Cortex of kidney (tissue), 1 donor: Measurements from ENCODE around the gene ZNF80.
"Not testable (repeated sequence)": the region's sequence is repeated elsewhere in the genome, so short reads cannot be mapped to it uniquely, and the experiment has no call there.

ENCODE experiments used
- DNase-seq: peaks from one replicate; lab custom pipeline; 2025; lab: John Stamatoyannopoulos, UW

ZNF80 gene

DNA sequence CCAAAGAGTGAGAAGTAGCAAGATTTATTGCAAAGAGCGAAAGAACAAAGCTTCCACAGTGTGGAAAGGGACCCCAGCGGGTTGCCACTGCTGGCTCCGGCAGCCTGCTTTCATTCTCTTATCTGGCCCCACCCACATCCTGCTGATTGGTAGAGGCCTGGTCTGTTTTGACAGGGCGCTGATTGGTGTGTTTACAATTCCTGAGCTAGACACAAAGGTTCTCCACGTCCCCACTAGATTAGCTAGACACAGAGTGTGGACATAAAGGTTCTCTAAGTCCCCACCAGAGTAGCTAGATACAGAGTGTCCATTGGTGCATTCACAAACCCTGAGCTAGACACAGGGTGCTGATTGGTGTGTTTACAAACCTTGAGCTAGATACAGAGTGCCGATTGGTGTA, at the start of gene ZNF80:
Gene ZNF80, minus strand, starts transcription at position 101 of the 400 bp plus-strand sequence. CDS start 504 bp downstream, outside the sequence.
- not testable (repeated sequence) for DNase-seq

DNA sequence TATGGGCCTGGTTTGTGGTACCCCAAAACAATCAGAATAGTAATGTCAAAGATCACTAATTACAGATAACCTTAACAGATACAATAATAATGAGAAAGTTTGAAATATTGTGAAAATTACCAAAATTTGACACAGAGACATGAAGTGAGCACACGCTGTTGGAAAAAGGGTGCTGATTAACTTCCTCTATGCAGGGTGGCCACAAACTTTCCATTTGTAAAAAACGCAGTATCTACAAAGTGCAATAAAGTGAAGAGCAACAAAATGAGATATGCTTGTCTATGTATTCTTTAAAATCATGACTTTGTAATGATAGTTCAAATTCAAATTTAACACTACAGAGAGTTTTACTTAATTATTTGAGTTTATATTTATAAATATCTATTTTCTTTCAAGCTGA, 48.9 kb upstream of the ZNF80 start:
- DNase-seq: no peak

DNA sequence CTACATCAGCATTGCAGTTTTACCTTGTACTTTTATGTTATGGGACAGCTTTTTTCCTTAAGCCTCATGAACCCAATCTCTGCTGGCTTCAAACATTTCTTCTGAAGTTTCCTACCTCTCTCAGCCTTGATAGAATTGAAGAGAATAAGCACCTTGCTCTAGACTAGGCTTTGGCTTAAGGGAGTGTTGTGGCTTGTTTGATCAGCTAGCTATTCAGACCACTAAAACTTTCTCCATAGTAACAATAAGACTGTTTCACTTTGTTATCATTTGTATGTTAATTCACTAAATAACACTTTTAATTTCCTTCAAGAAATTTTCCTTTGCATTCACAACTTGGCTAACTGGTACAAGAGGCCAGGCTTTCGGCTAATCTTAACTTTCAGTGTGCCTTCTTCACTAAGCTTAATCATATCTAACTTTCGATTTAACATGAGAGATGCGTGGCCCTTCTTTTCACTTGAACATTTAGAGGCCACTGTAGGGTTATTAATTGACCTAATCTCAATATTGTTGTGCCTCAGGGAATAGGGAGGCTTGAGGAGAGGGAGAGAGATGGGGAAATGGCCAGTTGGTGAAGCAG, 48.4 kb upstream of the ZNF80 start:
- DNase-seq: no peak

DNA sequence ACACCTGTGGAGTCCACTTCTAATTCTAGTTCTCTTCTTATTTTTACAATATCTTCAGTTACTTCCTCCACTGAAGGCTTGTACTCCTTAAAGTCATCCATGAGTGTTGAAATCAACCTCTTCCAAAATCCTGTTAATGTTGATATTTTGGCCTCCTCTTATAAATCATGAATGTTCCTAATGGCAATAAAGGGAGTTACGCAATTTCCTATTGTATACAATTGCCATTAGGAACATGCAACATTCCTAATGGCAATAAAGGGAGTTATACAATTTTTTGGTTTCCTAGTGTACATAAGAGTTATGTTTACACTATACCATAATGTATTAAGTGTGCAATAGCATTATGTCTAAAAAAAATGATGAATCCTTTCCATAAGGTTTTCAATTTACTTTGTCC, 47.3 kb upstream of the ZNF80 start:
- DNase-seq: no peak

DNA sequence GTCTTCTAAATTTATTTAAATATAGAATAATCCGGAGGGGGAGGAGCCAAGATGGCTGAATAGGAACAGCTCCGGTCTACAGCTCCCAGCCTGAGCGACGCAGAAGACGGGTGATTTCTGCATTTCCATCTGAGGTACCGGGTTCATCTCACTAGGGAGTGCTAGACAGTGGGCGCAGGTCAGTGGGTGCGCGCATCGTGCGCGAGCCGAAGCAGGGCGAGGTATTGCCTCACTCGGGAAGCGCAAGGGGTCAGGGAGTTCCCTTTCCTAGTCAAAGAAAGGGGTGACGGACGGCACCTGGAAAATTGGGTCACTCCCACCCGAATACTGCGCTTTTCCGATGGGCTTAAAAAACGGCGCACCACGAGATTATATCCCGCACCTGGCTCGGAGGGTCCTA, 39.5 kb upstream of the ZNF80 start:
- DNase-seq: not testable (repeated sequence)

DNA sequence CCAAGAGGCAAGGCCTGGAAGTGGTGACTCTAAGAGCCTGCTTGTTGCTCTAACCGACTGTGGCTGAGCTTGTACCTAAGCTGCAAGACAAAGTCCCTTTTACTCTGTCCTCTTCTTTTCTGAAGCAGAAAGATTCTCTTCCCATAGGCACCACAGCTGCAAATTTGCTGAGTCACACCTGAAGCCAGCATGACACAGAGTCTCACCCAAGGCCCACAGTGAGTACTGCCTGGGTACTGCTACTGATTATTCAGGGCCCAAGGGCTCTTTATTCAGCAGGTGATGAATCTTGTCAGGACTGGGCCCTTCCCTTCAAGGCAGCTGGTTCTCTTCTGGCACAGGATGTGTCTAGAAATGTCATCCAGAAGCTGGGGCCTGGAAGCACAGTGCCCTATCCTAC, 37.6 kb upstream of the ZNF80 start:
- no peak for DNase-seq

DNA sequence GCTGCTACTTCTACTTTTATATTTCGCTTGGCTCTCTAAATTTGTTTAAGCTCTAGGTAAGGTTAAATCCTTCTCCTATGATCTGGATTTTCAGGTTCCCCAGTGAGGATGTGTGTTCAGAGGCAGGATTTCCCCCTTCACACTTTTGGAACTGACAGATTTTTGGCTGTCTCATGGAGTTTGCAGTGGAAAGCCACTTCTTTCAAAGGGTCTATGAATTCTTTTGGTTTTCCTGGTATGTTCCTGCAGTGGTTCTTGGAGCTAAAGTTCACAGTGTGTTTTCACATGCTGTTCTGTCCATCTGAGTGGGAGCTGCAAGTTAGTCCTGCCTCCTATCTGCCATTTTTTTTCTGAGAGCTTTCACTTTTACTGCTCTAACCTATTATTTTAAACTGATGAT, 34.9 kb upstream of the ZNF80 start:
- no peak for DNase-seq

DNA sequence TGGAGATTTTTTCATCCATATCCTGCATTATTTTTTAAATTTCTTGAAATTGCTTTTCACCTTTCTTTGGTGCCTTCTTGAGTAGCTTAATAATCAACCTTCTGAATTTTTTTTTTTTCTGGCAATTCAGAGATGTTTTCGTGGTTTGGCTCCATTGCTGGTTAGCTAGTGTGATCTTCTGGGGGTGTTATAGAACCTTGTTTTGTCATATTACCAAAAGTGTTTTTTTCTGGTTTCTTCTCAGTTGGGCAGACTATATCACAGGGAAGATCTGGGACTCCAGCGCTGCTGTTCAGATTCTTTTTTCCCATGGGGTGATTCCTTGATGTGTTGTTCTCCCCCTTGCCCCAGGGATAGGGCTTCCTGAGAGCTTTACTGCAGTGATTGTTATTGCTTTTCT, 32.6 kb upstream of the ZNF80 start:
- no peak for DNase-seq

DNA sequence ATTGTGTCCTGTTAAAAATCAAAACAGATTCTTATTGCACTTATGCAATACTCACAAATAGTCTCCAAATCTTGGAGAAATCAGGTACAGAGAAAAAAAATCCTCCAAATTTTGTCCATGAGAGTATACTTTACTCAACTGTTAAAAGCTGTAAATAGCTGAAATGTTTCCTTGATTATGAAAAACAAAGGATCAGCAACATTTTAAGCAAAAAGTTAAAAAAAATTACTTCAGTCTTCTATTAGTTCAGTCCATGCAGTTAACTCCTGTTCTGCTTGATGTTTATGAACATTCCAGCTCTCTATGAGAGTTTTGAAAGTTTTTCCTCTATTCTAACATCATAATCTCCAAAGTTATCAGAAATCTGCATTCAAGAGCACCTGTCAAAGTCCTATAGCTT, 22.8 kb upstream of the ZNF80 start:
- no peak for DNase-seq

DNA sequence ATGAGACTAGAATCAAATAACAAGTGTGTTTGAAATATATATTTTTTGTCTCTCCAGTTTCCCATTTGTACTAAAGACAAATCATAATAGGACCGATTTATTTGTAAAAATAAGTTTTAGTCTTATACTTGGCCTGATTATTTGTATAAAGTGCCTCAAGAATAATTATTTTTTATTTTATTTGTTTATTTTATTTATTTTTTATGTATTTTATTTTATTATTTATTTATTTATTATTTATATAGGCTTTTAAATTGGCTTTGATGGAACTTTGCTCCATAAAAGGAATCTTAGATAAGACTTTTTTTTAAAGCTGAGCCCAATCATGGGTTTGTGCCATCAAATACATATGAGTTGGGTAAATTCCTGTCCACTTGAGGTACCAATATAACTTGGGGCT, 22.2 kb upstream of the ZNF80 start:
- DNase-seq: no peak

DNA sequence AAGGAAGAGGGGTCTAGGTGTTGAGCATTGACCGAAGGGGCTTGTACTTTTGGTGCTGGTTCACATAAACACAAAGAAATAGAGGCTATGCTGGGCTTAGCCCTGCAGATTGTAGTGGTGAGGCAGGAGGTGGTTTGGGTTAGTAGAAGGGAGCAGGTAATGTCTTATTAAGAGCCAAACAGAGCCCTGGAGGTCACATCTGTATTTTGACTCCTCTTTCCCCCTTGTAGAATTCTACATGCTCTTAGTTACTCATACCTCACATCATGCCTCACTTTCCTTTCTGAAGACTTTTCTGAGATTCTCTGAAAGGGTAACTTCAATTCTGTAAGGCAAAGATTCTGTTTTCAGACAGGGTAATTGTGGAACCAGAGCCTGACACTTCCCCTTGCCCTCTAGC, 16.1 kb upstream of the ZNF80 start:
- DNase-seq: no peak

DNA sequence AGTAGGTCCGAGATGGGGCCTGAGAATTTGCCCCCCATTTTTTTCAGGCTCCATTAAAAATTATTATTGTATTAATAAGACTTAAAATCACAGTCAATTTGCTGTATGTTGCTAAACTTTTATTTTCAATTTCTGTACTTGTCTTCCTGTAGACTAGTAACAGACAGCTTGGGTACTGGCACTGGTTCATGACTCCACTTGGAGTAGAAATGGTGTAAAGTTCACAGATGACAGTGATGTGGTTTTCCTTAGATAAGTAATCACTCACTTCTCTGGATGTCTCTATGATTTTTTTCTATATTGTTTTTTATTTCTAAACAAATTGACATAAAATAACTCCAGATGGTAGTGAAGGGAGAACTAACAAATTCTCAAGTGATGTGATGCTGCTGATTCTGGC, 15.6 kb upstream of the ZNF80 start:
- DNase-seq: no peak

DNA sequence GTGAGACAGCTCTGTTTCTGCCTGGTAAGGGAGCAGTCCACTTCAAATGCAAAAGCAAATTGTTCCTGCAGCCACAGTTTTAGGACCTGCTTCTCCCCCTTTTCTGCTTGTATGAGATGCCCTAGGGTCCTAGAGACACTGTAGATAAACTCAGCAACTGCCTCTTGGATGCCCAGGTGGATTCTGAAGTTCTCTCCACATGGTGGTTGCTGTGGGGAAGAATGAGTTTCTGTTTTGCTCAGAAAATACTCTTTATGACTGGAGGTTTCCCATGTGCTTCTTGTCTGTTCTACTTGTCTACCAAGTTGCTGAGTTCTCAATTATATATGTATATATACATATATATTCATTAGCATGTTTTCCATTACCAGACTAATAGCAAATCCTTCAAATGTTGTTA, 5.6 kb upstream of the ZNF80 start:
- no peak for DNase-seq

DNA sequence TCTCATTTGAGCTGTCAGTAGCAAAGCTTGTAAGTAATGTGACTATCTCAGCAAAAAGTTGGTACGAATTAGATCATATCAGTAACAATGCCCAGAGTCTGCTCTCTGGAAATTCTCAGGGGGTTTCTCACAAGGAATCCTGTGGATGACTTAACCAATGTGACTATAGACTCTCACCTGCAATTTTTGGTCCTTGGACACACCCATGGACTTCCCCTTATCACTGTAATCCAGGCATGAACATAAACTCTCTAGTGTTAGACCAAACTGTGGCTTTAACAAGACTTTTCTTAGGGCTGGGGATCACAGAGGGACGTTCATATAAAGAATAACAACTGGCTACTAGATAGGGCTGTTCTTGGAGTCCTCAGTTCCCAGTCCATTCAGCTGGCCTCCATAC, 3.9 kb upstream of the ZNF80 start:
- DNase-seq: no peak

DNA sequence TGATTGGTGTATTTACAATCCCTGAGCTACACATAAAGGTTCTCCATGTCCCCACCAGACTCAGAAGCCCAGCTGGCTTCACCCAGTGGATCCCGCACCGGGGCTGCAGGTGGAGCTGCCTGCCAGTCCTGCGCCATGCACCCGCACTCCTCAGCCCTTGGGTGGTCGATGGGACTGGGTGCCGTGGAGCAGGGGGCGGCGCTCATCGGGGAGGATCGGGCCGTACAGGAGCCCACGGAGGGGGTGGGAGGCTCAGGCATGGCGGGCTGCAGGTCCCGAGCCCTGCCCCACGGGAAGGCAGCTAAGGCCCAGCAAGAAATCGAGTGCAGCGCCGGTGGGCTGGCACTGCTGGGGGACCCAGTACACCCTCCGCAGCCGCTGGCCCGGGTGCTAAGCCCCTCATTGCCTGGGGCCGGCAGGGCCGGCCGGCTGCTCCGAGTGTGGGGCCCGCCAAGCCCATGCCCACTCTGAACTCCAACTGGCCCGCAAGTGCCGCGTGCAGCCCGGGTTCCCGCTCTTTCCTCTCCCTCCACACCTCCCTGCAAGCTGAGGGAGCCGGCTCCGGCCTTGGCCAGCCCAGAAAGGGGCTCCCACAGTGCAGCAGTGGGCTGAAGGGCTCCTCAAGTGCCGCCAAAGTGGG, 888 bp upstream of the ZNF80 start:
- DNase-seq: not testable (repeated sequence)

DNA sequence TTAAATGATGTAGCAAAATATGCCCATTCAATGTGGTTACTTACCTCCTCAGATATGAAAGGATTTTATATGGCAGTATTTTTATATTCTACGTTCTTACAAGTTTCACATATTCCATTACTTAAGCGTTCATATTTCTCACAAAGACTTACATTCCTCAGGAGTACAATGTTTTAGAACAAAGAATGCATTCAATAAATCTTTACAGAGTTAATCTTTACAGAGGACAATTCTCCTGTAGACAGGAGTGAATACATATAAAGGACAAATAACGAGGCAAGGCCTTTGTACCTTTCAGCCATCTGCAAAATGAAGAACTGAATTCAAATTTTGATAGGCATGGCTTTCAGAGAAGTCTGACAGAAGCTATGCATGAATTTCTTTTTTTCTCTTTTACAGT, 1.9 kb downstream of the ZNF80 start:
- DNase-seq: no peak

DNA sequence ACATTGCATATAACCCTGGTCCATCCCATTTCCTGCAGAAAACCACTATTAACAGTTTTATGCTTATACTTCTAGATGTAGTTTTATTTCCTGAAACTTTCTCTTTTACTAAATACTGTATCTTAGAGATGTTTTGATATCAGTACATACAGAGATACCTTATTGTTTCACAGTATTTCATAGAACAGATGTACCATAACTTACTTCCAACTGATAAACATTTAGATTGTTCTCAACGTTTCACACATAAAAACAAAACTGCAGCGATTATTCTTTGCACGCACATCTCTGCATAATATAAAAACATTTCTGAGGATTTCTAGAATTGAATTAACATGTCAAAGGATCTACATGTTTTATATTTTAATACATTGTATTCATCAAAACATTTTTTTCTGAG, 2.6 kb downstream of the ZNF80 start:
- DNase-seq: no peak

DNA sequence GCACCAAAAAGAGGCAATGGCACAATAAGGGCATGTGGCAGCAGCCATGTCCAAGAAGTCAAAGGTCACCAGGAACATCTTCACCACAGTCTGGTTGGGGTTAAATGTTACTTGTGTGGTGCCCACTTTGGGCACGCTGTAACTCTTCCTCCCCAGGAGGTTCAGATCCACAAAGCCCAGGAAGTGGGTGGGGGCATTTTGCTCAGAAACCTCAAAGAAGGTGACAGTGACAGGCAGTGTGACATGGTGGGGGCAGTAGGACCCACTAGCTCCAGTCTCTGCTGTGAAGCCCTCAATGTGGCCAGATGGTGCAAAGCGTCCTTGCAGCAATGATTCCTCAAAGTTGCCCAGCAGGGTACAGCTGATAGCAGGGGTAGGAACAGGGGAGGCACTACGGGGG, 5.8 kb downstream of the ZNF80 start:
- no peak for DNase-seq

DNA sequence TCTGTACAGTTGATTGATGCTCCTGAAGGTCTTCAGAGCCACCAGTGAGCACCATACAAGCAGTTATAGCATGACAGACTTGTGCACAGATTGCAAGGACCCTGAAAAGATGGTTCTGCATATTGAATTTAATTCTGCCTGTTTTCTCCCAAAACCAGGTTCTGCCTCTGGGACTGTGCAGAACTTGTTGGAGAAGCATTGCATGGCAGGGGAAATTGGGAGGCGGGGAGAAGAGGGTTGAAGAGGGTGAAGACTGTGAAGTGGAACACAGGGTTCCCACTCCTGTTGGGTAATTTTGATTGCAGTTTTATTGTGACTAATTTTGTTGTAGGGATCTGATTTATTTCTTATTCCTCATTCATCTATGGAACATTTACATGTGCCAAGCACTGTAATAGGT, 10.3 kb downstream of the ZNF80 start:
- no peak for DNase-seq

DNA sequence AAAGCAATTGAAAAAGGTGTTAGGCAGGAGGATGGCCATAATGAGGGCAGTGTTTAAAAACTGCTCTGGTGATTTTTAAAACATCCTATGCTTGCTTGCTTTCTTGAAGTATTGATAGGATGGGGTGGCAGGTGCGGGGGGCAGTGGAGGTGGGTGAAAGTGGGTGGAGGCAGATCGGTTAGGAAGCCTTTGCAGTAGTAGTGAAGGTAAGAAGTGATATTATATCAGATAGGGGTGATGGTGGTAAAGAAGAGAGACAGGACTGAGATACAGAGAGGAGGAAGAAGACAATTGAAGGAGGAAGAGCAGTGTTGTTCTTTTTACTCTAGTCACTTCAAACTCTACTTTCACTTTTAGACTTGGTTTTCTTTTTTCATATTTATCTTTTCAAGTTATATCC, 11.1 kb downstream of the ZNF80 start:
- DNase-seq: no peak

DNA sequence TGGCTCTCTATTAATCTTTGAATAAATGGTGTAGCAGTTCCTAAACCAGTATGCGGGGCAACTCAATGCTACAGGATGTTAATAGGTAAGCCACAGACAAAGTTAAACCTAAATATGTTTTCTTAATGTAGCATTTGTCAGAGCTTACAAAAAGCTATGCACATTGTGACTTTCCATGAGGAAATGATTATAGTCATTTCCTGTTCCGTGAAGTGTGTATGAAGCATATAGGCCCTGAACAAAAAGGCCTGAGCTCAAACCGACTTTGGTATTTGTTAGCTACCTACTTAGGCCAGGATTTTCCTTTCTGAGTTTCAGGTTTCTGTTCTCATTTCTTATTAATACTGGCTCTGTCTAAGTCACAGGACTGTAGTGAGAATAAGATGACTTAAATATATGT, 14.2 kb downstream of the ZNF80 start:
- no peak for DNase-seq

DNA sequence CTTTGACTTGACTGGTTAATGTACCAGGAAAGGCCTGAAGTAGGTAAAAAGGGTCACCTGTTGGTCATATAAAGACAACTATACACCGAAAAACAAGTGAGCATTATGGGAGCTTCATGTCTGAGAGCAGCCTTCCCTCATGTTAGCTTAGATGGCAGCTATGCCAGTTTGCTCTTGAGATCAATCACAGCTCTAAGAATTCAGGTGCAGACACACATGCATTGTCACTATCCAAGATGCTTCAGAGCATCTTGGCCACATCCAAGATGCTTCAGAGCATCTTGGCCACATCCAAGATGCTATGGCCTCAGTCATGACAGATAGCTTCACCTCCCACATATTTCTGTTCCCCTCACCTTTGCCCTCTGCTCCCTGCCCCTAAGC, 15.5 kb downstream of the ZNF80 start:
- DNase-seq: no peak

DNA sequence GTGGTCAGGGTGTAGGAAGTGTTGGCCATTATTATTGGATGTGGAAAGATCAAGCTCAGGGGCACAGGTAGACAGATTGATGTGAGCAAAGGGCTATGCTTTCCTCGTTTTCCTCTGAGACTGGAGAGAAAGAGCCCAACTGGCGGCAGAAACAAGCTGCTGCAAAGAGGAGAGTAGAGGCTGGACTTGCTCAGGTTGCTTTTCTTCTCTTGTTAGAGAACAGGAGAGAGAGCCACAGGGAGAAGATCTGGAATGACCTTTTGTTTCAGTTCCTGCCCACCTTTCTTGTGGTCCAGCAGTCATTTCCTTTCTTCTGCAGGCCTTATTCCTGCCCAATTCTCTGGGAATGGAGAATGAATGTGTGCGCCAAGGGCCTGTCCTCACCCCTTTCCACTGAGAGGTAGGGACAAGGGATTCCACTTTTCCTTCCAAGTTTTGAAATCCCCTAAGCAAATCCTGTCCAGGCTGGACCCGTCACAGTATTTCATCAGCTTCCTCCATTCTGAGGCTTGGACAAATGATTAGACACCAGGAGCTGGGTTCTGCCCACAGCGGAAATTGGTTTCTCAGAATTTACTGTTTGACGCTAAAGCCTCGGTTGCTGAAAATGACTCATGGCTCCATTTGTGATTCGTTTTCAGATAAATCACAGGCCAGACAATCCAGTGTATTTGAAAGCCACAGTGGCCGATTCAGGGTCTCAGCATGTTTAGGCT, 16.1 kb downstream of the ZNF80 start:
- no peak for DNase-seq

DNA sequence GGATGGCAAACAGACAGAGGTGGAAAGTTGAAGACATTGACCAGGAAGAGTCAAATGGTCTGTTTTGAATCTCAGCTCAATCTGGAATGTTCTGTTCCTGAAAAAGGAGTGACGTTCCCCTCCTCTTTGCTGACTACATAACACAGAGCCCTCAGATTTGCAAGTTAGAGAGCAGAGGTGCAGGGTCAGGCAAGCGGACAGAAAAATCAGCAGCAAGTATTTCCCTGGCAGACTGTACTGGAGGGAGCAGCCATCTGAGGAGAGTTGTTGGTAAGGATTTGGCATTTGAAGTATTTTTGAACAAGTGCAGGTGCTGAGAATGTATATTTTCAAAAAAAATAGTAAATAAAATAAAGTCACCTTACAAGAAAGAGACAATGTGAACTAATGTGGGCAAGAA, 17.6 kb downstream of the ZNF80 start:
- DNase-seq: no peak
